ENCODE measurements around the gene TSSC4. TPM values are rescaled to one million over a fixed set of nuclear protein-coding genes. Genes with fewer than 3 reads are reported as not detected.

The TSSC4 gene
- total RNA-seq, 1 experiment from 2014 or later, result 25.3 TPM

GRCh38 chr11:2422461-2423156 lies 22.1 kb downstream of the TSSC4 start:
- no peak overlapping the region for H3K4me3 ChIP-seq (ENCODE audit: low read length)
- DNase-seq, result no peak
- H3K9me3 ChIP-seq (ENCODE audit: low read length), result no peaks in the 10 kb centered on the region

GRCh38 chr11:2423157-2424025 lies 22.8 kb downstream of the TSSC4 start:
- Histone ChIP-seq H3K9me3 (ENCODE audit: low read length) (no peaks in the 10 kb centered on the region), H3K4me3 (ENCODE audit: low read length) (no peak overlapping the region), H3K9me2 (replicated peaks; ENCODE audit: insufficient read depth, low read length) (no peaks in the 10 kb centered on the region), H3K4me2 (ENCODE audit: low read depth, low read length, poor library complexity, severe bottlenecking) (no peak overlapping the region), H3K27ac (ENCODE audit: low read length) (no peak overlapping the region), H4K20me1 (ENCODE audit: insufficient read depth, low read depth, low read length) (0 out of 2 replicates have a peak, but pooled peaks cover 4% of the 10 kb centered on the region), H3K4me1 (ENCODE audit: low read length) (peaks cover 35% of the 10 kb centered on the region), H2AFZ (ENCODE audit: low read length) (no peak overlapping the region), H3K79me2 (ENCODE audit: low read length) (no peaks in the 10 kb centered on the region), H3K9ac (ENCODE audit: low read length) (no peak overlapping the region), H3K36me3 (ENCODE audit: insufficient read depth, low read length) (no peaks in the 10 kb centered on the region), H3K27me3 (ENCODE audit: low read length) (no peaks in the 10 kb centered on the region)
- no peak for DNase-seq

More at GRCh38 chr11:2422461-2423156, 22.1 kb downstream of the TSSC4 start:
- Histone ChIP-seq H3K4me2 (ENCODE audit: low read depth, low read length, poor library complexity, severe bottlenecking) (no peak overlapping the region), H3K4me1 (ENCODE audit: low read length) (peaks cover 35% of the 10 kb centered on the region), H3K27me3 (ENCODE audit: low read length) (no peaks in the 10 kb centered on the region), H3K9me2 (replicated peaks; ENCODE audit: insufficient read depth, low read length) (no peaks in the 10 kb centered on the region), H2AFZ (ENCODE audit: low read length) (no peak overlapping the region), H3K36me3 (ENCODE audit: insufficient read depth, low read length) (no peaks in the 10 kb centered on the region), H4K20me1 (ENCODE audit: insufficient read depth, low read depth, low read length) (0 out of 2 replicates have a peak, but pooled peaks cover 4% of the 10 kb centered on the region), H3K27ac (ENCODE audit: low read length) (no peak overlapping the region), H3K79me2 (ENCODE audit: low read length) (no peaks in the 10 kb centered on the region), H3K9ac (ENCODE audit: low read length) (no peak overlapping the region)

- H3K9me3 ChIP-seq (ENCODE audit: low read length), result no peaks in the 10 kb centered on the region
Observed at GRCh38 chr11:2424811-2425495, 24.4 kb downstream of the TSSC4 start.

GRCh38 chr11:2425506-2425905 lies 25.0 kb downstream of the TSSC4 start:
- Histone ChIP-seq H3K36me3 (ENCODE audit: insufficient read depth, low read length) (no peaks in the 10 kb centered on the region), H3K4me2 (ENCODE audit: low read depth, low read length, poor library complexity, severe bottlenecking) (peak overlapping the region; percentile 60), H3K79me2 (ENCODE audit: low read length) (no peaks in the 10 kb centered on the region), H3K4me3 (ENCODE audit: low read length) (peak overlapping the region; percentile 43; the same call in 1 of the 2 replicates), H3K9me3 (ENCODE audit: low read length) (no peaks in the 10 kb centered on the region; the same call in 1 of the 2 replicates), H3K4me1 (ENCODE audit: low read length) (peaks cover 32% of the 10 kb centered on the region), H4K20me1 (ENCODE audit: insufficient read depth, low read depth, low read length) (0 out of 2 replicates have a peak, but pooled peaks cover 4% of the 10 kb centered on the region), H3K27ac (ENCODE audit: low read length) (peak overlapping the region; percentile 45; the same call in 1 of the 2 replicates), H3K27me3 (ENCODE audit: low read length) (no peaks in the 10 kb centered on the region), H3K9me2 (replicated peaks; ENCODE audit: insufficient read depth, low read length) (no peaks in the 10 kb centered on the region), H2AFZ (ENCODE audit: low read length) (no peak overlapping the region), H3K9ac (ENCODE audit: low read length) (peak overlapping the region; percentile 52; the same call in 1 of the 2 replicates)
- no peak for DNase-seq

More at GRCh38 chr11:2424811-2425495, 24.4 kb downstream of the TSSC4 start:
- H3K4me3 ChIP-seq (ENCODE audit: low read length), result peak overlapping the region; percentile 43; the same call in 1 of the 2 replicates
- peak overlapping the region; percentile 60 for H3K4me2 ChIP-seq (ENCODE audit: low read depth, low read length, poor library complexity, severe bottlenecking)
- no peaks in the 10 kb centered on the region for H3K36me3 ChIP-seq (ENCODE audit: insufficient read depth, low read length)
- peak; percentile 88 for DNase-seq
- H3K9ac ChIP-seq (ENCODE audit: low read length), result peak overlapping the region; percentile 52; the same call in 1 of the 2 replicates
- no peaks in the 10 kb centered on the region for H3K27me3 ChIP-seq (ENCODE audit: low read length)
- no peaks in the 10 kb centered on the region for H3K79me2 ChIP-seq (ENCODE audit: low read length)
- H3K4me1 ChIP-seq (ENCODE audit: low read length), result peaks cover 35% of the 10 kb centered on the region
- no peak overlapping the region for H2AFZ ChIP-seq (ENCODE audit: low read length)
- peak overlapping the region; percentile 45; the same call in 1 of the 2 replicates for H3K27ac ChIP-seq (ENCODE audit: low read length)
- H4K20me1 ChIP-seq (ENCODE audit: insufficient read depth, low read depth, low read length), result 0 out of 2 replicates have a peak, but pooled peaks cover 4% of the 10 kb centered on the region
- H3K9me2 ChIP-seq (replicated peaks; ENCODE audit: insufficient read depth, low read length), result no peaks in the 10 kb centered on the region

GRCh38 chr11:2426221-2426620 lies 25.7 kb downstream of the TSSC4 start:
- peaks cover 31% of the 10 kb centered on the region for H3K4me1 ChIP-seq (ENCODE audit: low read length)
- H3K9ac ChIP-seq (ENCODE audit: low read length), result peak overlapping the region; percentile 52
- peak overlapping the region; percentile 60 for H3K4me2 ChIP-seq (ENCODE audit: low read depth, low read length, poor library complexity, severe bottlenecking)
- H3K9me3 ChIP-seq (ENCODE audit: low read length), result no peaks in the 10 kb centered on the region; the same call in 1 of the 2 replicates
- H3K4me3 ChIP-seq (ENCODE audit: low read length), result peak overlapping the region; percentile 43; the same call in 1 of the 2 replicates
- peak; percentile 61 for DNase-seq
- H4K20me1 ChIP-seq (ENCODE audit: insufficient read depth, low read depth, low read length), result no peaks in the 10 kb centered on the region
- H3K27me3 ChIP-seq (ENCODE audit: low read length), result no peaks in the 10 kb centered on the region
- no peaks in the 10 kb centered on the region for H3K9me2 ChIP-seq (replicated peaks; ENCODE audit: insufficient read depth, low read length)
- no peaks in the 10 kb centered on the region for H3K36me3 ChIP-seq (ENCODE audit: insufficient read depth, low read length)
- H2AFZ ChIP-seq (ENCODE audit: low read length), result no peak overlapping the region
- peak overlapping the region; percentile 45; the same call in 1 of the 2 replicates for H3K27ac ChIP-seq (ENCODE audit: low read length)
- no peaks in the 10 kb centered on the region for H3K79me2 ChIP-seq (ENCODE audit: low read length)

GRCh38 chr11:2426826-2427521 lies 26.4 kb downstream of the TSSC4 start:
- no peak overlapping the region for H3K27ac ChIP-seq (ENCODE audit: low read length)
- H2AFZ ChIP-seq (ENCODE audit: low read length), result no peak overlapping the region
- H3K9me3 ChIP-seq (ENCODE audit: low read length), result no peaks in the 10 kb centered on the region; the same call in 1 of the 2 replicates
- no peaks in the 10 kb centered on the region for H3K36me3 ChIP-seq (ENCODE audit: insufficient read depth, low read length)
- H3K9me2 ChIP-seq (replicated peaks; ENCODE audit: insufficient read depth, low read length), result no peaks in the 10 kb centered on the region
- peak overlapping the region; percentile 60 for H3K4me2 ChIP-seq (ENCODE audit: low read depth, low read length, poor library complexity, severe bottlenecking)
- no peaks in the 10 kb centered on the region for H3K79me2 ChIP-seq (ENCODE audit: low read length)
- peaks cover 31% of the 10 kb centered on the region for H3K4me1 ChIP-seq (ENCODE audit: low read length)
- H4K20me1 ChIP-seq (ENCODE audit: insufficient read depth, low read depth, low read length), result no peaks in the 10 kb centered on the region
- no peak overlapping the region for H3K4me3 ChIP-seq (ENCODE audit: low read length)
- no peak overlapping the region for H3K9ac ChIP-seq (ENCODE audit: low read length)
- H3K27me3 ChIP-seq (ENCODE audit: low read length), result no peaks in the 10 kb centered on the region
- no peak for DNase-seq

GRCh38 chr11:2427721-2428321 lies 27.3 kb downstream of the TSSC4 start:
- no peaks in the 10 kb centered on the region for H3K27me3 ChIP-seq (ENCODE audit: low read length)
- no peak for DNase-seq
- no peaks in the 10 kb centered on the region; the same call in 1 of the 2 replicates for H3K9me3 ChIP-seq (ENCODE audit: low read length)
- peaks cover 31% of the 10 kb centered on the region for H3K4me1 ChIP-seq (ENCODE audit: low read length)
- H3K4me3 ChIP-seq (ENCODE audit: low read length), result no peak overlapping the region
- no peak overlapping the region for H3K4me2 ChIP-seq (ENCODE audit: low read depth, low read length, poor library complexity, severe bottlenecking)
- H3K27ac ChIP-seq (ENCODE audit: low read length), result no peak overlapping the region
- H2AFZ ChIP-seq (ENCODE audit: low read length), result no peak overlapping the region
- H3K79me2 ChIP-seq (ENCODE audit: low read length), result no peaks in the 10 kb centered on the region
- H3K9me2 ChIP-seq (replicated peaks; ENCODE audit: insufficient read depth, low read length), result no peaks in the 10 kb centered on the region
- no peak overlapping the region for H3K9ac ChIP-seq (ENCODE audit: low read length)
- no peaks in the 10 kb centered on the region for H4K20me1 ChIP-seq (ENCODE audit: insufficient read depth, low read depth, low read length)
- no peaks in the 10 kb centered on the region for H3K36me3 ChIP-seq (ENCODE audit: insufficient read depth, low read length)
